Duodenal mucosa (tissue), 2 donors: Measurements from ENCODE around the gene DSN1.

Experiments used
- H3K27ac ChIP-seq: one replicate; pipeline ENCODE4 v1.7.0; 2013; ENCODE audit warnings: low read depth, low read length
- H3K27me3 ChIP-seq, 2 donors: one replicate each; pipeline ENCODE4 v1.7.0; 2013; ENCODE audit warnings: low read length in 2 of 2, control low read depth in 1 of 2; ENCODE audit not compliant: insufficient read depth in 2 of 2, control insufficient read depth in 1 of 2
- H3K36me3 ChIP-seq, 2 donors: one replicate each; pipeline ENCODE4 v1.7.0; 2013; ENCODE audit warnings: low read length in 2 of 2, control low read depth in 1 of 2; ENCODE audit not compliant: insufficient read depth in 2 of 2, control insufficient read depth in 1 of 2
- H3K4me1 ChIP-seq, 2 donors: one replicate each; pipeline ENCODE4 v1.7.0; 2013; ENCODE audit warnings: low read length in 2 of 2, control low read depth in 1 of 2; ENCODE audit not compliant: insufficient read depth in 2 of 2, control insufficient read depth in 1 of 2
- H3K4me3 ChIP-seq, 2 donors: one replicate each; pipeline ENCODE4 v1.7.0; 2013; ENCODE audit warnings: low read length in 2 of 2, low read depth in 1 of 2
- H3K9ac ChIP-seq, 2 donors: one replicate each; pipeline ENCODE4 v1.7.0; 2013; ENCODE audit warnings: low read length in 2 of 2, low read depth in 1 of 2
- H3K9me3 ChIP-seq, 2 donors: one replicate each; pipeline ENCODE4 v1.7.0; 2013; ENCODE audit warnings: low read length in 2 of 2, control low read depth in 1 of 2; ENCODE audit not compliant: control insufficient read depth in 1 of 2

Gene DSN1

GRCh38 chr20:36784116-36784515 lies 10.6 kb upstream of the DSN1 start:
- no peak overlapping the region for H3K9ac ChIP-seq
- H3K36me3 ChIP-seq: peaks cover 0 to 27% of the 10 kb centered on the region in 2 donors
- H3K9me3 ChIP-seq: no peaks in the 10 kb centered on the region
- H3K27me3 ChIP-seq: no peaks in the 10 kb centered on the region
- H3K4me1 ChIP-seq: no peaks in the 10 kb centered on the region
- no peak overlapping the region for H3K27ac ChIP-seq
- no peak overlapping the region for H3K4me3 ChIP-seq

DNA sequence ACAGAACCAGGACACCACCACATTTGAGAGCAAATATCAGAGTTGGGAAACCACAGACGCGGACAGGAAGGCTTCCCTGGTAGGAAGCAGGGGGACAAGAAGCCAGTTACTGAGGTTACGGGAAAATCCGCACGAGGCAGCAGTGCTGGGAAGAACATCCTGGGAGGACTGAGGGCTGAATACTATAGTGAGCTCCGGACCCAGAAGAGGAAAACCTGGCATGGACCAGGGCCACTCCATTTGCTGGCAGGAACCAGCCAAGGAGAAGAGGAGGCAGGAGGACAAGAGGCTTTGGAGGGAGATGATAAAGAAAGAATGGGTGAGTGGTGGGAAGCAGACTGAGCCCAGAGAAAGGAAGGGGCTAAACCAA lies 6.1 kb upstream of the DSN1 start:
- H3K27me3 ChIP-seq: no peaks in the 10 kb centered on the region
- peaks cover 0 to 7% of the 10 kb centered on the region in 2 donors for H3K36me3 ChIP-seq
- no peak overlapping the region for H3K27ac ChIP-seq
- no peak overlapping the region for H3K4me3 ChIP-seq
- no peak overlapping the region for H3K9ac ChIP-seq
- H3K4me1 ChIP-seq: no peaks in the 10 kb centered on the region
- H3K9me3 ChIP-seq: no peaks in the 10 kb centered on the region

DNA sequence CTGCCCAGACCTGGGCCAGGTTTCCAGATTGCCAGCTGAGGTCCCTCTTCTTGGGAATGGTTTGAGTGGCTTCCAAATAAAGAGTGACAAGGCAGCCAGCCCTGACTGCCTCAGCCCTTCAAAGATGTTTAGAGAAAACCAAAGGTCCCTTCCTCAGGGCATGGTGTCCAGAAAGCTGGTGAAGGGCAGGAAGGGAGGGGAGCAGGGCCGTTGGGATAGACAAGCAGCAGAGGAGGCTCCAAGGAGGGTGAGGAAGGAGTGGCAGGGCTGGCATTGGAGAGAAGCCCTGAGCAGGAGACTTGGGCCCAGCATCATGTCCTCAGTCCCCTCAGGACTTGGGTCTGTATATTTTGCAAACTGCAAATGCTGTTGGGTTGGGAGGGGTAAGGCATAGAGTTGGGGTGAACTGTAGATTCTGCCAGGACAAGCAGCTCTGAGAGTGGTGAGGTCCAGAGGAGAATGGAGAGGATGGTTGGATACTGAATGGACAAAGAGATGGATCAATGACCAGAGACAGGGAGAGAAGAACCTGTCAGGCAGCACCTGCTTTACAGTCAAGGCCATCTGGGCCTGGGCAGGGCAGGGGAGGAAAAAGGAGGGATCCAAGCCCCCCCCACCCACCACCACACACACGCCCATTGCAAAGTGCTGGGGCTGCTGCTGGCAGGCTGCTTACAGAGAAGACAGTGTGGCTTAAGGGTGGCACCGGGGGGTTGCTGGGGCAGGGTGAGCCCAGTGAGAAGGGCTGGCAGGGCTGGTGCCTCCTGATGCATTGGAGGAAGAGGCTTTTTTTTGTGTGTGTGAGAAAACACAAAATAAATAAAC lies 5.5 kb upstream of the DSN1 start:
- Histone ChIP-seq H3K9me3 (no peaks in the 10 kb centered on the region), H3K27me3 (no peaks in the 10 kb centered on the region), H3K4me3 (no peak overlapping the region), H3K4me1 (no peaks in the 10 kb centered on the region), H3K36me3 (peaks cover 0 to 3% of the 10 kb centered on the region in 2 donors), H3K9ac (no peak overlapping the region), H3K27ac (no peak overlapping the region)

GRCh38 chr20:36777576-36777975 lies 4.0 kb upstream of the DSN1 start:
- Histone ChIP-seq H3K9me3 (no peaks in the 10 kb centered on the region), H3K27me3 (no peaks in the 10 kb centered on the region), H3K4me1 (peaks cover 7% of the 10 kb centered on the region in 2 donors), H3K4me3 (no peak overlapping the region), H3K9ac (no peak overlapping the region), H3K36me3 (no peaks in the 10 kb centered on the region), H3K27ac (no peak overlapping the region)

- Histone ChIP-seq H3K9ac (no peak overlapping the region), H3K27ac (no peak overlapping the region)
Measured at GRCh38 chr20:36777167-36777566, 3.6 kb upstream of the DSN1 start.

GRCh38 chr20:36775826-36776225 lies 2.3 kb upstream of the DSN1 start:
- H3K27ac ChIP-seq: no peak overlapping the region
- H3K4me1 ChIP-seq: peaks cover 10 to 11% of the 10 kb centered on the region in 2 donors
- H3K9me3 ChIP-seq: no peaks in the 10 kb centered on the region
- no peak overlapping the region for H3K4me3 ChIP-seq
- no peaks in the 10 kb centered on the region for H3K27me3 ChIP-seq
- no peak overlapping the region for H3K9ac ChIP-seq
- peaks cover 0 to under 1% of the 10 kb centered on the region in 2 donors for H3K36me3 ChIP-seq

More at GRCh38 chr20:36777167-36777566, 3.6 kb upstream of the DSN1 start:
- H3K27me3 ChIP-seq: no peaks in the 10 kb centered on the region
- peaks cover 10 to 11% of the 10 kb centered on the region in 2 donors for H3K4me1 ChIP-seq
- H3K9me3 ChIP-seq: no peaks in the 10 kb centered on the region
- H3K36me3 ChIP-seq: no peaks in the 10 kb centered on the region
- no peak overlapping the region for H3K4me3 ChIP-seq

DNA sequence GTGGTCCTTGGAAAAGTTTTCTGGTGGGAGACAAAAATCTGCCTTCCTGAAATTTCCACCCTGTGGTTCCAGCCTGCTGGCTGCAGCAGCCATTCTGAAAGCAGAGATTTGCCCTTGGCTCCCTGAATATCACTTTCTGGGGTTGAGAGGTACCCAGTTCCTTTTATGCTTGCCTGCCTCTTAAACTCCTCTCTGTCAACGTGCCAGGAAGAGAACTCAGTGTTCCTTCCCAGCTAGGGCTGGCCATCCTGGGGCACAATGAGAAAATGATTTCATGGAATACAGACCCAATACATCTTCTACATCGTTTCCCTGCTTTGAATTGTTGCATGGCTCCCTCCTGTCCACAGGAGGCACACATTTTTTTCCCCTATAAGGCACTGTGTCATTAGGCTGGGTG lies 1.6 kb upstream of the DSN1 start:
- peaks cover 10 to 11% of the 10 kb centered on the region in 2 donors for H3K4me1 ChIP-seq
- H3K4me3 ChIP-seq: no peak overlapping the region
- H3K36me3 ChIP-seq: peaks cover 0 to 3% of the 10 kb centered on the region in 2 donors
- H3K27me3 ChIP-seq: no peaks in the 10 kb centered on the region
- no peak overlapping the region for H3K9ac ChIP-seq
- no peak overlapping the region for H3K27ac ChIP-seq
- H3K9me3 ChIP-seq: no peaks in the 10 kb centered on the region

- Histone ChIP-seq H3K27me3 (no peaks in the 10 kb centered on the region), H3K27ac (peak overlapping the region; percentile 66), H3K36me3 (peaks cover 0 to 3% of the 10 kb centered on the region in 2 donors), H3K4me1 (peaks cover 10 to 11% of the 10 kb centered on the region in 2 donors), H3K9ac (peak overlapping the region; percentile 97 to 100), H3K9me3 (no peaks in the 10 kb centered on the region), H3K4me3 (peak overlapping the region; percentile 90 to 94)
Measured at GRCh38 chr20:36773107-36773596, 411 bp downstream of the DSN1 start.

DNA sequence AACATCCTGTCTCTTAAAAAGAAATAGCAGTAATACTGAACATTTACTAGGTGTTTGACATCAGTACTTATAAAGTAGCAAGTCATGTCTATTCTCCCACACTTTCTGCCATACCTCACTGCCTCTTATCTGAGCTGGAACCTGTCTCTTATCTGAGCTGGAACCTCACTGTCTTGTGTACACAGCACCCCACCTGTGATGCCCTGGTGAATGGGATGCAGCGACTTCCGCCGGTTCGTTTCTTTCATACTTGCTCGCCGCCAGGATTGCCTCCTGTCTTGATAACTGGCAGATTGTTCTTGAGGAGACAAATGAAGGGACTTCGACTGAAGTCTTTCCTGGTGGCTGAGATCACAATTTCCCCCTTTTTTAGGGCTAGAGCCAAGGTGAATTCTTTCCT lies 2.9 kb downstream of the DSN1 start:
- Histone ChIP-seq H3K36me3 (peaks cover 0 to 3% of the 10 kb centered on the region in 2 donors), H3K27ac (no peak overlapping the region), H3K9me3 (no peaks in the 10 kb centered on the region), H3K27me3 (no peaks in the 10 kb centered on the region), H3K4me1 (peaks cover 10 to 11% of the 10 kb centered on the region in 2 donors), H3K9ac (no peak overlapping the region), H3K4me3 (no peak overlapping the region)

GRCh38 chr20:36768768-36769430 lies 4.7 kb downstream of the DSN1 start:
- H3K9ac ChIP-seq: no peak overlapping the region
- H3K27ac ChIP-seq: no peak overlapping the region
- peaks cover 10 to 11% of the 10 kb centered on the region in 2 donors for H3K4me1 ChIP-seq
- no peaks in the 10 kb centered on the region for H3K9me3 ChIP-seq
- no peak overlapping the region for H3K4me3 ChIP-seq
- peaks cover 0 to 3% of the 10 kb centered on the region in 2 donors for H3K36me3 ChIP-seq
- H3K27me3 ChIP-seq: no peaks in the 10 kb centered on the region
